ENCODE measurements around the gene CEP97.

CEP97 gene

DNA sequence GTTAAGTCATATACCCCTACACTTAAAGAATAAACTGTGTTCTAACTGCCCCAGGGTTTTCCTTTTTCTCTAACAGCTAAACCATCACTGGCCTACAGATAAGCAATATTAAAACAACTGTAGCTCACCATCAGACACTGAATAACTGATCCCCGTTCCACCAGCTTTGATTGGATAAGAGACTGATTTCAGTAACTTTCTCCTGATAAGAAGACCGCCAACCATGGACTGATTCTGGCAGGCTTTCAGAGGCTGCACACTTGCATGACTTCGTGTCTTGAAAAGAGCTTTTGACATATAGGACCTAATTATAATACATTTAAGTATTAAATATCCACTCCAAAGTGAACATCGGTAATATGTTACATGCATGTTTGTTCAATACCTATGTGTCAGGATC is 15.3 kb upstream of the CEP97 start (continued):
- TF ChIP-seq, protein P1, sequence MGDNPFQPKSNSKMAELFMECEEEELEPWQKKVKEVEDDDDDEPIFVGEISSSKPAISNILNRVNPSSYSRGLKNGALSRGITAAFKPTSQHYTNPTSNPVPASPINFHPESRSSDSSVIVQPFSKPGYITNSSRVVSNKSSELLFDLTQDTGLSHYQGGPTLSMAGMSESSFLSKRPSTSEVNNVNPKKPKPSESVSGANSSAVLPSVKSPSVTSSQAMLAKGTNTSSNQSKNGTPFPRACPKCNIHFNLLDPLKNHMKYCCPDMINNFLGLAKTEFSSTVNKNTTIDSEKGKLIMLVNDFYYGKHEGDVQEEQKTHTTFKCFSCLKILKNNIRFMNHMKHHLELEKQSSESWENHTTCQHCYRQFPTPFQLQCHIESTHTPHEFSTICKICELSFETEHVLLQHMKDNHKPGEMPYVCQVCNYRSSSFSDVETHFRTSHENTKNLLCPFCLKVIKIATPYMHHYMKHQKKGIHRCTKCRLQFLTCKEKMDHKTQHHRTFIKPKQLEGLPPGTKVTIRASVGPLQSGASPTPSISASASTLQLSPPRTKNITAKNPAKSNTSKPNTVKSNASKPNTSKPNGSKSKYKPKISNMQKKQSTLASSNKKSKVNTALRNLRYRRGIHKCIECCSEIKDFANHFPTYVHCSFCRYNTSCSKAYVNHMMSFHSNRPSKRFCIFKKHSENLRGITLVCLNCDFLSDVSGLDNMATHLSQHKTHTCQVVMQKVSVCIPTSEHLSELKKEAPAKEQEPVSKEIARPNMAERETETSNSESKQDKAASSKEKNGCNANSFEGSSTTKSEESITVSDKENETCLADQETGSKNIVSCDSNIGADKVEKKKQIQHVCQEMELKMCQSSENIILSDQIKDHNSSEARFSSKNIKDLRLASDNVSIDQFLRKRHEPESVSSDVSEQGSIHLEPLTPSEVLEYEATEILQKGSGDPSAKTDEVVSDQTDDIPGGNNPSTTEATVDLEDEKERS (tag by site-specific recombination; IDR thresholded peaks at IDR 0.05) = no peak
- TF ChIP-seq HOXA7 (CRISPR knock-in tag; IDR thresholded peaks at IDR 0.05; ENCODE audit: borderline replicate concordance) (no peak), MYNN (tag by site-specific recombination; IDR thresholded peaks at IDR 0.05; ENCODE audit: borderline replicate concordance) (no peak), ZNF558 (tag by site-specific recombination; IDR thresholded peaks at IDR 0.05) (no peak), ZNF555 (tag by site-specific recombination; conservative IDR thresholded peaks at IDR 0.05) (no peak), EGR2 (tag by site-specific recombination; IDR thresholded peaks at IDR 0.05; ENCODE audit: low read depth) (no peak), SETDB1 (IDR thresholded peaks at IDR 0.05; ENCODE audit: insufficient read length, low read length) (no peak)
- TF ChIP-seq, protein P2, sequence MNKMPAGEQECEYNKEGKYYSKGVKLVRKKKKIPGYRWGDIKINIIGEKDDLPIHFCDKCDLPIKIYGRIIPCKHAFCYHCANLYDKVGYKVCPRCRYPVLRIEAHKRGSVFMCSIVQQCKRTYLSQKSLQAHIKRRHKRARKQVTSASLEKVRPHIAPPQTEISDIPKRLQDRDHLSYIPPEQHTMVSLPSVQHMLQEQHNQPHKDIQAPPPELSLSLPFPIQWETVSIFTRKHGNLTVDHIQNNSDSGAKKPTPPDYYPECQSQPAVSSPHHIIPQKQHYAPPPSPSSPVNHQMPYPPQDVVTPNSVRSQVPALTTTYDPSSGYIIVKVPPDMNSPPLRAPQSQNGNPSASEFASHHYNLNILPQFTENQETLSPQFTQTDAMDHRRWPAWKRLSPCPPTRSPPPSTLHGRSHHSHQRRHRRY (tag by site-specific recombination; IDR thresholded peaks at IDR 0.05) = no peak

DNA sequence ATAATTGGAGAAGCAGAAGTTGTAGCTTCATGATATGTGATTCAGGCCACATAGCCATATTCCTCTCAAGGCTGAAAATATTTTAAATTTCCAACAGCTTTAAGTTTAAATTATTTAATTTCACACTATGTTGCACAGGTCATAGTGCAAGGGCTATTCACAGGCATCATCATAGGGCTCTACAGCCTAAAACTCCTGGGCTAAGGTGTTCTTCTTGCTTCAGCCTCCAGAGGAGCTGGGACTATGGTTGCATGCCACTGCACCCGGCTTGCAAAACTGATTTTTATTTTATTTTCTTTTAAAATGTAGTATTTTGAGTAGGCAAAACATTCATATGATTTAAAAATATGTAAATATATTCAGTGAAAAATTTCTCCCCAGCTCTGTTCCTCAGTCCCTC is 6.0 kb upstream of the CEP97 start:
- POLR2A ChIA-PET = no interaction called here
- Histone ChIP-seq H3K36me3 (ENCODE audit: control insufficient read depth in 2 of 2, insufficient read depth in 1 of 2, low read length in 2 of 2) (no peaks in the 10 kb centered on the region), H3K4me1 (ENCODE audit: control insufficient read depth, insufficient read depth, low read length) (no peaks in the 10 kb centered on the region), H3K4me3 (ENCODE audit: low read depth, low read length) (no peak overlapping the region), H3K9me3 (ENCODE audit: control insufficient read depth, insufficient read depth, low read depth, low read length) (no peaks in the 10 kb centered on the region), H3K27ac (ENCODE audit: extremely low read depth, low read depth, low read length) (no peak overlapping the region)
- TF ChIP-seq ZNF157 (tag by site-specific recombination; IDR thresholded peaks at IDR 0.05) (no peak), ZNF239 (tag by site-specific recombination; IDR thresholded peaks at IDR 0.05) (no peak), ZNF837 (tag by site-specific recombination; IDR thresholded peaks at IDR 0.05) (no peak), SCRT2 (tag by site-specific recombination; IDR thresholded peaks at IDR 0.05) (no peak), ZNF530 (tag by site-specific recombination; IDR thresholded peaks at IDR 0.05; ENCODE audit: low read depth) (no peak), ZNF626 (tag by site-specific recombination; IDR thresholded peaks at IDR 0.05) (no peak), ZNF132 (tag by site-specific recombination; IDR thresholded peaks at IDR 0.05; ENCODE audit: borderline replicate concordance) (no peak), ZNF596 (tag by site-specific recombination; IDR thresholded peaks at IDR 0.05) (no peak), ZNF311 (tag by site-specific recombination; IDR thresholded peaks at IDR 0.05; ENCODE audit: borderline replicate concordance) (no peak), GLIS2 (tag by site-specific recombination; IDR thresholded peaks at IDR 0.05) (no peak), ZNF184 (tag by site-specific recombination; IDR thresholded peaks at IDR 0.05) (no peak), BCL11B (tag by site-specific recombination; IDR thresholded peaks at IDR 0.05; ENCODE audit: low read depth) (no peak), ZFP41 (tag by site-specific recombination; IDR thresholded peaks at IDR 0.05; ENCODE audit: borderline replicate concordance) (no peak), ZNF221 (tag by site-specific recombination; IDR thresholded peaks at IDR 0.05; ENCODE audit: borderline replicate concordance) (no peak)
- TF ChIP-seq, protein P3, sequence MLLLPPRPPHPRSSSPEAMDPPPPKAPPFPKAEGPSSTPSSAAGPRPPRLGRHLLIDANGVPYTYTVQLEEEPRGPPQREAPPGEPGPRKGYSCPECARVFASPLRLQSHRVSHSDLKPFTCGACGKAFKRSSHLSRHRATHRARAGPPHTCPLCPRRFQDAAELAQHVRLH (tag by site-specific recombination; IDR thresholded peaks at IDR 0.05) = no peak
- TF ChIP-seq, protein P4, sequence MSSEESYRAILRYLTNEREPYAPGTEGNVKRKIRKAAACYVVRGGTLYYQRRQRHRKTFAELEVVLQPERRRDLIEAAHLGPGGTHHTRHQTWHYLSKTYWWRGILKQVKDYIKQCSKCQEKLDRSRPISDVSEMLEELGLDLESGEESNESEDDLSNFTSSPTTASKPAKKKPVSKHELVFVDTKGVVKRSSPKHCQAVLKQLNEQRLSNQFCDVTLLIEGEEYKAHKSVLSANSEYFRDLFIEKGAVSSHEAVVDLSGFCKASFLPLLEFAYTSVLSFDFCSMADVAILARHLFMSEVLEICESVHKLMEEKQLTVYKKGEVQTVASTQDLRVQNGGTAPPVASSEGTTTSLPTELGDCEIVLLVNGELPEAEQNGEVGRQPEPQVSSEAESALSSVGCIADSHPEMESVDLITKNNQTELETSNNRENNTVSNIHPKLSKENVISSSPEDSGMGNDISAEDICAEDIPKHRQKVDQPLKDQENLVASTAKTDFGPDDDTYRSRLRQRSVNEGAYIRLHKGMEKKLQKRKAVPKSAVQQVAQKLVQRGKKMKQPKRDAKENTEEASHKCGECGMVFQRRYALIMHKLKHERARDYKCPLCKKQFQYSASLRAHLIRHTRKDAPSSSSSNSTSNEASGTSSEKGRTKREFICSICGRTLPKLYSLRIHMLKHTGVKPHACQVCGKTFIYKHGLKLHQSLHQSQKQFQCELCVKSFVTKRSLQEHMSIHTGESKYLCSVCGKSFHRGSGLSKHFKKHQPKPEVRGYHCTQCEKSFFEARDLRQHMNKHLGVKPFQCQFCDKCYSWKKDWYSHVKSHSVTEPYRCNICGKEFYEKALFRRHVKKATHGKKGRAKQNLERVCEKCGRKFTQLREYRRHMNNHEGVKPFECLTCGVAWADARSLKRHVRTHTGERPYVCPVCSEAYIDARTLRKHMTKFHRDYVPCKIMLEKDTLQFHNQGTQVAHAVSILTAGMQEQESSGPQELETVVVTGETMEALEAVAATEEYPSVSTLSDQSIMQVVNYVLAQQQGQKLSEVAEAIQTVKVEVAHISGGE (tag by site-specific recombination; conservative IDR thresholded peaks at IDR 0.05; ENCODE audit: low read depth) = no peak
- TF ChIP-seq, protein P5, sequence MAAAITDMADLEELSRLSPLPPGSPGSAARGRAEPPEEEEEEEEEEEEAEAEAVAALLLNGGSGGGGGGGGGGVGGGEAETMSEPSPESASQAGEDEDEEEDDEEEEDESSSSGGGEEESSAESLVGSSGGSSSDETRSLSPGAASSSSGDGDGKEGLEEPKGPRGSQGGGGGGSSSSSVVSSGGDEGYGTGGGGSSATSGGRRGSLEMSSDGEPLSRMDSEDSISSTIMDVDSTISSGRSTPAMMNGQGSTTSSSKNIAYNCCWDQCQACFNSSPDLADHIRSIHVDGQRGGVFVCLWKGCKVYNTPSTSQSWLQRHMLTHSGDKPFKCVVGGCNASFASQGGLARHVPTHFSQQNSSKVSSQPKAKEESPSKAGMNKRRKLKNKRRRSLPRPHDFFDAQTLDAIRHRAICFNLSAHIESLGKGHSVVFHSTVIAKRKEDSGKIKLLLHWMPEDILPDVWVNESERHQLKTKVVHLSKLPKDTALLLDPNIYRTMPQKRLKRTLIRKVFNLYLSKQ (tag by site-specific recombination; IDR thresholded peaks at IDR 0.05; ENCODE audit: borderline replicate concordance) = no peak
- CTCF ChIA-PET = interaction anchor here (0.9 kb wide), 1 partner anchor 23 kb away, joined by 4 read pairs; no protein-coding TSS in a partner anchor

Data from HEK293 (cell line).